ENCODE results near the gene AQP5. TPM values are rescaled to one million over a fixed set of nuclear protein-coding genes. Genes with fewer than 3 reads are reported as not detected.
A peak's percentile ranks its signal among the peaks of the same experiment; 100 is the strongest.

The AQP5 gene
- polyA plus RNA-seq, 4 donors: 1.7 to 4.0 (median 2.0) TPM

GRCh38 chr12:49962861-49963765 is 1.4 kb downstream of the AQP5 start:
- DNase-seq (ENCODE audit: low read depth in 4 of 4, low spot score in 3 of 4): no peak

GRCh38 chr12:49963976-49964815 is 2.5 kb downstream of the AQP5 start:
- DNase-seq (ENCODE audit: low read depth in 4 of 4, low spot score in 3 of 4): no peak

- DNase-seq (ENCODE audit: low read depth in 4 of 4, low spot score in 3 of 4): no peak
Observed at GRCh38 chr12:49964849-49965624, 3.4 kb downstream of the AQP5 start.

- no peak for DNase-seq (ENCODE audit: low read depth in 4 of 4, low spot score in 3 of 4)
Observed at GRCh38 chr12:49965836-49966235, 4.2 kb downstream of the AQP5 start.

GRCh38 chr12:49966511-49967041 is 4.9 kb downstream of the AQP5 start:
- no peak for DNase-seq (ENCODE audit: low read depth in 4 of 4, low spot score in 3 of 4)

GRCh38 chr12:49967042-49967776 is 5.5 kb downstream of the AQP5 start:
- peak; percentile 72 to 91 (median 77) for DNase-seq (ENCODE audit: low read depth in 4 of 4, low spot score in 3 of 4)

- no peak for DNase-seq (ENCODE audit: low read depth in 4 of 4, low spot score in 3 of 4)
Observed at GRCh38 chr12:49967777-49968250, 6.1 kb downstream of the AQP5 start.

GRCh38 chr12:49968471-49968870 is 6.8 kb downstream of the AQP5 start:
- no peak for DNase-seq (ENCODE audit: low read depth in 4 of 4, low spot score in 3 of 4)

- DNase-seq (ENCODE audit: low read depth in 4 of 4, low spot score in 3 of 4): no peak
Observed at GRCh38 chr12:49969027-49969426, 7.4 kb downstream of the AQP5 start.

- no peak for DNase-seq (ENCODE audit: low read depth in 4 of 4, low spot score in 3 of 4)
Observed at GRCh38 chr12:49969651-49970429, 8.2 kb downstream of the AQP5 start.

GRCh38 chr12:49970658-49971057 is 9.0 kb downstream of the AQP5 start:
- no peak for DNase-seq (ENCODE audit: low read depth in 4 of 4, low spot score in 3 of 4)

GRCh38 chr12:49971141-49971540 is 9.5 kb downstream of the AQP5 start:
- no peak for DNase-seq (ENCODE audit: low read depth in 4 of 4, low spot score in 3 of 4)

GRCh38 chr12:49972129-49972528 is 10.5 kb downstream of the AQP5 start:
- no peak for DNase-seq (ENCODE audit: low read depth in 4 of 4, low spot score in 3 of 4)

- DNase-seq (ENCODE audit: low read depth in 4 of 4, low spot score in 3 of 4): no peak
Observed at GRCh38 chr12:49972641-49973360, 11.1 kb downstream of the AQP5 start, which contains the start of gene AQP6. TSS of gene AQP6 (plus strand) at chr12:49972947. CDS start at chr12:49973174, 227 bp downstream.

GRCh38 chr12:49973361-49973830 is 11.7 kb downstream of the AQP5 start:
- no peak for DNase-seq (ENCODE audit: low read depth in 4 of 4, low spot score in 3 of 4)

GRCh38 chr12:49974231-49974675 is 12.6 kb downstream of the AQP5 start:
- no peak for DNase-seq (ENCODE audit: low read depth in 4 of 4, low spot score in 3 of 4)

- no peak for DNase-seq (ENCODE audit: low read depth in 4 of 4, low spot score in 3 of 4)
Observed at GRCh38 chr12:49974677-49975317, 13.1 kb downstream of the AQP5 start.

Data from right renal pelvis (tissue), 4 donors.